Prostate gland (tissue), 2 donors: ENCODE measurements around the gene PCDHA7. TPM values are rescaled to one million over a fixed set of nuclear protein-coding genes. Genes with fewer than 3 reads are reported as not detected.

Experiments used
- DNase-seq: peaks from one replicate; pipeline ENCODE4 v3.0.0-alpha.2; 2019; ENCODE audit warnings: low spot score
- H3K27ac ChIP-seq, 2 donors: fragments of 200-600 bp; sonication (generic); 2 replicates each; pipeline ENCODE4 v1.5.1; 2017 to 2019
- H3K27me3 ChIP-seq: fragments of 200-600 bp; sonication (generic); replicated peaks from 2 replicates; pipeline ENCODE4 v1.5.1; 2019; ENCODE audit not compliant: insufficient read depth
- H3K36me3 ChIP-seq, 2 donors: fragments of 200-600 bp; sonication (generic); 1 replicate in 1 of 2; 2 replicates in 1 of 2; pipeline versions ENCODE4 v1.5.1 to v1.8.1; 2017 to 2019
- H3K4me1 ChIP-seq: fragments of 200-600 bp; sonication (generic); replicated peaks from 2 replicates; pipeline ENCODE4 v1.5.1; 2019
- H3K4me3 ChIP-seq, 2 donors: fragments of 200-600 bp; sonication (generic); 2 replicates each; pipeline ENCODE4 v1.5.1; 2017 to 2019
- H3K9me3 ChIP-seq: fragments of 200-600 bp; sonication (generic); 2 replicates; pipeline ENCODE4 v1.5.1; 2017
- POLR2A ChIP-seq: fragments of 450-650 bp; IDR thresholded peaks from one replicate; pipeline ENCODE4 v1.6.1; 2016; ENCODE audit warnings: antibody characterized with exemption, mild to moderate bottlenecking
- POLR2AphosphoS5 ChIP-seq: sonication (generic); formaldehyde crosslinking; IDR thresholded peaks from one replicate; pipeline ENCODE4 v1.6.1; 2017; ENCODE audit warnings: antibody characterized with exemption
- WGBS: methylation state at CpG from one replicate; pipeline ENCODE4 v1.1.5; 2018; 5-methylcytosine and 5-hydroxymethylcytosine counted together
- intact Hi-C: fragments of 100-400 bp; cut with DNase I; formaldehyde crosslinking; loops from one replicate; pipeline ENCODE4 v1.14.2; 2022
- total RNA-seq, 2 donors: library from RNA; depleted of rRNA; stranded (reverse); fragments of >200 nt; gene quantifications; one replicate each; pipeline ENCODE4 v1.1.0, GENCODE V29; 2016
- TF ChIP-seq, protein P1 (sequence below), 4 experiments: fragments of 200-600 bp in 2 of 4; fragments of 450-650 bp in 2 of 4; sonication (generic) in 2 of 4; IDR thresholded peaks; 1 replicate in 3 of 4; 2 replicates in 1 of 4; pipeline ENCODE4 v1.5.1; 2016 to 2019; ENCODE audit warnings: antibody characterized with exemption in 4 of 4, mild to moderate bottlenecking in 2 of 4, moderate library complexity in 2 of 4

The PCDHA7 gene
- total RNA-seq, 2 donors from 2014 or later = 0.23 to 0.46 TPM

DNA sequence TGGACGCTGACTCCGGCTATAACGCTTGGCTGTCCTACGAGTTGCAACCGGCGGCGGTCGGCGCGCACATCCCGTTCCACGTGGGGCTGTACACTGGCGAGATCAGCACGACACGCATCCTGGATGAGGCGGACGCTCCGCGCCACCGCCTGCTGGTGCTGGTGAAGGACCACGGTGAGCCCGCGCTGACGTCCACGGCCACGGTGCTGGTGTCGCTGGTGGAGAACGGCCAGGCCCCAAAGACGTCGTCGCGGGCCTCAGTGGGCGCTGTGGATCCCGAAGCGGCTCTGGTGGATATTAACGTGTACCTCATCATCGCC lies 43.2 kb downstream of the PCDHA7 start:
- no peak overlapping the region for H3K27ac ChIP-seq
- no peaks in the 10 kb centered on the region for H3K9me3 ChIP-seq
- TF ChIP-seq, protein P1, sequence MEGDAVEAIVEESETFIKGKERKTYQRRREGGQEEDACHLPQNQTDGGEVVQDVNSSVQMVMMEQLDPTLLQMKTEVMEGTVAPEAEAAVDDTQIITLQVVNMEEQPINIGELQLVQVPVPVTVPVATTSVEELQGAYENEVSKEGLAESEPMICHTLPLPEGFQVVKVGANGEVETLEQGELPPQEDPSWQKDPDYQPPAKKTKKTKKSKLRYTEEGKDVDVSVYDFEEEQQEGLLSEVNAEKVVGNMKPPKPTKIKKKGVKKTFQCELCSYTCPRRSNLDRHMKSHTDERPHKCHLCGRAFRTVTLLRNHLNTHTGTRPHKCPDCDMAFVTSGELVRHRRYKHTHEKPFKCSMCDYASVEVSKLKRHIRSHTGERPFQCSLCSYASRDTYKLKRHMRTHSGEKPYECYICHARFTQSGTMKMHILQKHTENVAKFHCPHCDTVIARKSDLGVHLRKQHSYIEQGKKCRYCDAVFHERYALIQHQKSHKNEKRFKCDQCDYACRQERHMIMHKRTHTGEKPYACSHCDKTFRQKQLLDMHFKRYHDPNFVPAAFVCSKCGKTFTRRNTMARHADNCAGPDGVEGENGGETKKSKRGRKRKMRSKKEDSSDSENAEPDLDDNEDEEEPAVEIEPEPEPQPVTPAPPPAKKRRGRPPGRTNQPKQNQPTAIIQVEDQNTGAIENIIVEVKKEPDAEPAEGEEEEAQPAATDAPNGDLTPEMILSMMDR (IDR thresholded peaks at IDR 0.05) = no peak
- TF ChIP-seq POLR2A (no peak), POLR2AphosphoS5 (no peak)
- H3K27me3 ChIP-seq = no peaks in the 10 kb centered on the region
- 35% methylated on average over 12 of the region's 37 CpGs for WGBS
- H3K4me3 ChIP-seq = no peak overlapping the region
- intact Hi-C loops = no loop called here
- H3K36me3 ChIP-seq = no peaks in the 10 kb centered on the region
- no peaks in the 10 kb centered on the region for H3K4me1 ChIP-seq
- no peak for DNase-seq

- H3K9me3 ChIP-seq = no peaks in the 10 kb centered on the region
- DNase-seq = no peak
- H3K27me3 ChIP-seq = no peaks in the 10 kb centered on the region
- TF ChIP-seq POLR2AphosphoS5 = no peak
- TF ChIP-seq, protein P1 (IDR thresholded peaks at IDR 0.05) = peak in 1 of 4 experiments; percentile 22
- TF ChIP-seq POLR2A = no peak
- H3K36me3 ChIP-seq = no peaks in the 10 kb centered on the region
- H3K27ac ChIP-seq = no peak within 1 kb of the TSS
- intact Hi-C loops = no loop called here
- H3K4me1 ChIP-seq = no peaks in the 10 kb centered on the region
- H3K4me3 ChIP-seq = no peak within 1 kb of the TSS
- 14% methylated on average over 35 of the region's 35 CpGs for WGBS
Observed at GRCh38 chr5:140881889-140882590, 48.0 kb downstream of the PCDHA7 start, which contains the start of gene PCDHA13. PCDHA13 (plus strand) TSS chr5:140882124; CDS start chr5:140882269, 145 bp downstream.

- WGBS = 19% methylated on average over 12 of the region's 12 CpGs
- no peaks in the 10 kb centered on the region for H3K9me3 ChIP-seq
- H3K27ac ChIP-seq = no peak overlapping the region
- H3K4me1 ChIP-seq = no peaks in the 10 kb centered on the region
- TF ChIP-seq, protein P1 (IDR thresholded peaks at IDR 0.05) = no peak
- TF ChIP-seq POLR2A = no peak
- no peaks in the 10 kb centered on the region for H3K27me3 ChIP-seq
- intact Hi-C loops = no loop called here
- no peak for DNase-seq
- no peaks in the 10 kb centered on the region for H3K36me3 ChIP-seq
- H3K4me3 ChIP-seq = no peak overlapping the region
Observed at GRCh38 chr5:140882591-140882899, 48.5 kb downstream of the PCDHA7 start.

DNA sequence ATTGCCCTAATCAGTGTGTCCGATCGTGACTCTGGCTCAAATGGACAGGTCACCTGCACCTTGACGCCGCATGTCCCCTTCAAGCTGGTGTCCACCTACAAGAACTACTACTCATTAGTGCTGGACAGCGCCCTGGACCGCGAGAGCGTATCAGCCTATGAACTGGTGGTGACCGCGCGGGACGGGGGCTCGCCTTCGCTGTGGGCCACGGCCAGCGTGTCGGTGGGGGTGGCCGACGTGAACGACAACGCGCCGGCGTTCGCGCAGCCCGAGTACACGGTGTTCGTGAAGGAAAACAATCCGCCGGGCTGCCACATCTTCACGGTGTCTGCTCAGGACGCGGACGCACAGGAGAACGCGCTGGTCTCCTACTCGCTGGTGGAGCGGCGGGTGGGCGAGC lies 49.3 kb downstream of the PCDHA7 start:
- no peaks in the 10 kb centered on the region for H3K36me3 ChIP-seq
- DNase-seq = no peak
- H3K4me1 ChIP-seq = no peaks in the 10 kb centered on the region
- TF ChIP-seq POLR2A = no peak
- TF ChIP-seq, protein P1 (IDR thresholded peaks at IDR 0.05) = no peak
- no peak for TF ChIP-seq POLR2AphosphoS5
- intact Hi-C loops = no loop called here
- H3K27ac ChIP-seq = no peak overlapping the region
- WGBS = 37% methylated on average over 41 of the region's 41 CpGs
- no peak overlapping the region for H3K4me3 ChIP-seq
- no peaks in the 10 kb centered on the region for H3K9me3 ChIP-seq
- H3K27me3 ChIP-seq = no peaks in the 10 kb centered on the region

GRCh38 chr5:140883927-140884697 lies 50.0 kb downstream of the PCDHA7 start:
- H3K4me3 ChIP-seq = no peak overlapping the region
- H3K36me3 ChIP-seq = no peaks in the 10 kb centered on the region
- intact Hi-C loops = no loop called here
- H3K27ac ChIP-seq = no peak overlapping the region
- H3K27me3 ChIP-seq = no peaks in the 10 kb centered on the region
- H3K9me3 ChIP-seq = no peaks in the 10 kb centered on the region
- DNase-seq = no peak
- WGBS = 38% methylated on average over 42 of the region's 79 CpGs
- no peaks in the 10 kb centered on the region for H3K4me1 ChIP-seq
- TF ChIP-seq POLR2A (no peak), POLR2AphosphoS5 (no peak)
- TF ChIP-seq, protein P1 (IDR thresholded peaks at IDR 0.05) = no peak
